H1 (cell line): Measurements from ENCODE around the gene GABRG3. TPM values are rescaled to one million over a fixed set of nuclear protein-coding genes. Genes with fewer than 3 reads are reported as not detected.

ENCODE experiments used
- CTCF ChIA-PET: fragments of 300-600 bp; sonication (Branson Sonifier 250); formaldehyde crosslinking; loops from one replicate; lab custom pipeline; 2021; ENCODE audit not compliant: partially characterized antibody; lab: Charles Lee
- POLR2A ChIA-PET: fragments of 300-600 bp; sonication (Branson Sonifier 250); formaldehyde crosslinking; loops from one replicate; lab custom pipeline; 2021; ENCODE audit warnings: inconsistent platforms; ENCODE audit not compliant: partially characterized antibody; lab: Charles Lee
- DNase-seq, 2 experiments: peaks; one replicate each; pipeline versions ENCODE4 v3.0.0 to v3.0.0-alpha.2; 2010 to 2022; ENCODE audit warnings: low spot score in 2 of 2, low read depth in 1 of 2, mixed read lengths in 1 of 2
- FAIRE-seq: peaks from 2 replicates; lab custom pipeline; 2011; peaks lifted over from hg19 to GRCh38; lab: Jason Lieb, UNC
- H2AFZ ChIP-seq: 2 replicates; pipeline ENCODE4 v1.8.1; 2012; ENCODE audit warnings: low read length, inconsistent platforms
- H2AK5ac ChIP-seq: 2 replicates; pipeline ENCODE4 v1.6.1; 2013; ENCODE audit warnings: low read depth, low read length
- H2BK120ac ChIP-seq: replicated peaks from 2 replicates; pipeline ENCODE3; 2013; ENCODE audit warnings: low read depth, low read length, inconsistent platforms
- H2BK12ac ChIP-seq: 2 replicates; pipeline ENCODE4 v1.6.1; 2013; ENCODE audit warnings: low read depth, low read length
- H2BK15ac ChIP-seq: 2 replicates; pipeline ENCODE4 v1.6.1; 2013; ENCODE audit warnings: low read length
- H2BK20ac ChIP-seq: 2 replicates; pipeline ENCODE4 v1.6.1; 2013; ENCODE audit warnings: low read length
- H2BK5ac ChIP-seq: 2 replicates; pipeline ENCODE4 v1.6.1; 2013; ENCODE audit warnings: low read depth, low read length
- H3K14ac ChIP-seq: 2 replicates; pipeline ENCODE4 v1.6.1; 2013; ENCODE audit warnings: inconsistent platforms; ENCODE audit not compliant: insufficient read length
- H3K18ac ChIP-seq: 2 replicates; pipeline ENCODE4 v1.6.1; 2013; ENCODE audit warnings: low read length; ENCODE audit errors: extremely low read depth
- H3K23ac ChIP-seq: 2 replicates; pipeline ENCODE4 v1.6.1; 2013; ENCODE audit warnings: inconsistent platforms; ENCODE audit not compliant: insufficient read length
- H3K23me2 ChIP-seq: 2 replicates; pipeline ENCODE4 v1.6.1; 2013; ENCODE audit warnings: low read depth, low read length
- H3K27ac ChIP-seq: 2 replicates; pipeline ENCODE4 v1.6.1; 2011; ENCODE audit warnings: low read depth, low read length, inconsistent platforms
- H3K27me3 ChIP-seq, 4 experiments: replicated peaks in 1 of 4; 1 replicate in 1 of 4; 2 replicates in 3 of 4; pipeline versions ENCODE4 v1.6.1 to v1.8.1; 2011 to 2013; ENCODE audit warnings: low read length in 3 of 4, mild to moderate bottlenecking in 3 of 4, inconsistent platforms in 2 of 4, mixed read lengths in 2 of 4, moderate library complexity in 1 of 4; ENCODE audit not compliant: control insufficient read depth in 3 of 4, insufficient read depth in 3 of 4; ENCODE audit errors: extremely low read depth in 1 of 4
- H3K36me3 ChIP-seq, 4 experiments: 2 replicates each; pipeline versions ENCODE4 v1.6.1 to v1.8.1; 2011 to 2013; ENCODE audit warnings: mild to moderate bottlenecking in 4 of 4, low read length in 3 of 4, moderate library complexity in 2 of 4, control low read depth in 1 of 4, inconsistent platforms in 1 of 4; ENCODE audit not compliant: insufficient read depth in 4 of 4, control insufficient read depth in 2 of 4
- H3K4ac ChIP-seq: replicated peaks from 2 replicates; pipeline ENCODE3; 2013; ENCODE audit warnings: low read length, low read depth, mixed read lengths, inconsistent platforms; ENCODE audit not compliant: insufficient read length
- H3K4me1 ChIP-seq, 4 experiments: replicated peaks in 1 of 4; 1 replicate in 1 of 4; 2 replicates in 3 of 4; pipeline versions ENCODE4 v1.6.1 to v1.8.1; 2011 to 2013; ENCODE audit warnings: low read length in 3 of 4, inconsistent platforms in 2 of 4, mixed read lengths in 1 of 4; ENCODE audit not compliant: insufficient read depth in 4 of 4, control insufficient read depth in 3 of 4
- H3K4me2 ChIP-seq, 2 experiments: 2 replicates each; pipeline versions ENCODE4 v1.6.1 to v1.8.1; 2011 to 2013; ENCODE audit warnings: low read depth in 2 of 2, low read length in 2 of 2, control low read depth in 1 of 2, inconsistent platforms in 1 of 2, mild to moderate bottlenecking in 1 of 2; ENCODE audit not compliant: insufficient read depth in 1 of 2
- H3K4me3 ChIP-seq, 4 experiments: fragments of 200-600, 300-600 bp in 1 of 4; sonication (generic), shearing (Covaris generic), sonication (Bioruptor Twin) in 1 of 4; 2 replicates each; pipeline versions ENCODE4 v1.5.1 to v1.8.1; 2011 to 2016; ENCODE audit warnings: low read length in 4 of 4, low read depth in 3 of 4, control low read depth in 2 of 4, inconsistent platforms in 2 of 4, mild to moderate bottlenecking in 2 of 4, mixed read lengths in 1 of 4, moderate library complexity in 1 of 4; ENCODE audit not compliant: insufficient read depth in 2 of 4; ENCODE audit errors: extremely low read depth in 1 of 4
- H3K56ac ChIP-seq: replicated peaks from 2 replicates; pipeline ENCODE3; 2013; ENCODE audit warnings: low read depth, mild to moderate bottlenecking, mixed read lengths, low read length, inconsistent platforms; ENCODE audit not compliant: insufficient read length
- H3K79me1 ChIP-seq: 2 replicates; pipeline ENCODE4 v1.6.1; 2013; ENCODE audit warnings: low read depth, low read length, control low read depth
- H3K79me2 ChIP-seq, 2 experiments: 2 replicates each; pipeline versions ENCODE4 v1.6.1 to v1.8.1; 2012 to 2013; ENCODE audit warnings: low read length in 2 of 2, mild to moderate bottlenecking in 2 of 2, inconsistent platforms in 1 of 2; ENCODE audit not compliant: insufficient read depth in 2 of 2, control insufficient read depth in 1 of 2
- H3K9ac ChIP-seq, 4 experiments: replicated peaks in 1 of 4; 1 replicate in 1 of 4; 2 replicates in 3 of 4; pipeline versions ENCODE4 v1.6.1 to v1.8.1; 2011 to 2013; ENCODE audit warnings: low read depth in 3 of 4, low read length in 3 of 4, control low read depth in 2 of 4, mild to moderate bottlenecking in 2 of 4, moderate library complexity in 2 of 4, inconsistent platforms in 1 of 4; ENCODE audit errors: extremely low read depth in 1 of 4
- H3K9me3 ChIP-seq, 2 experiments: 2 replicates each; pipeline versions ENCODE4 v1.6.1 to v1.8.1; 2012 to 2013; ENCODE audit warnings: mild to moderate bottlenecking in 2 of 2, moderate library complexity in 2 of 2, control low read depth in 1 of 2, inconsistent platforms in 1 of 2, low read depth in 1 of 2, low read length in 1 of 2, mixed read lengths in 1 of 2; ENCODE audit not compliant: insufficient read depth in 2 of 2
- H4K20me1 ChIP-seq, 2 experiments: replicated peaks in 1 of 2; 2 replicates each; pipeline versions ENCODE3 to v1.8.1; 2011 to 2013; ENCODE audit warnings: inconsistent platforms in 2 of 2, low read length in 2 of 2, mild to moderate bottlenecking in 1 of 2; ENCODE audit not compliant: insufficient read depth in 2 of 2, control insufficient read depth in 1 of 2
- H4K5ac ChIP-seq: 2 replicates; pipeline ENCODE4 v1.6.1; 2013; ENCODE audit warnings: low read length, low read depth, mixed read lengths, inconsistent platforms; ENCODE audit not compliant: insufficient read length
- H4K8ac ChIP-seq: 2 replicates; pipeline ENCODE4 v1.8.0; 2013; ENCODE audit warnings: mild to moderate bottlenecking, moderate library complexity, low read length, inconsistent platforms; ENCODE audit not compliant: insufficient read depth; ENCODE audit errors: extremely low read depth
- H4K91ac ChIP-seq: replicated peaks from 2 replicates; pipeline ENCODE3; 2013; ENCODE audit warnings: low read length, mixed read lengths, inconsistent platforms; ENCODE audit not compliant: insufficient read length
- BACH1 ChIP-seq: IDR thresholded peaks from 2 replicates; pipeline ENCODE4 v1.6.1; 2012; ENCODE audit warnings: low read length, improper control_type of control experiment
- JUND ChIP-seq: IDR thresholded peaks from 2 replicates; pipeline ENCODE4 v1.6.1; 2011; ENCODE audit warnings: mild to moderate bottlenecking, improper control_type of control experiment, low read length
- POLR2A ChIP-seq, 2 experiments: IDR thresholded peaks; 1 replicate in 1 of 2; 2 replicates in 1 of 2; pipeline ENCODE4 v1.6.1; 2011; ENCODE audit warnings: low read depth in 2 of 2, low read length in 2 of 2, mild to moderate bottlenecking in 2 of 2; ENCODE audit errors: control extremely low read depth in 1 of 2
- TAF7 ChIP-seq: optimal IDR thresholded peaks from 2 replicates; pipeline ENCODE3; 2011; ENCODE audit warnings: low read depth, mild to moderate bottlenecking, inconsistent platforms, low read length, moderate library complexity, borderline replicate concordance
- YY1 ChIP-seq: IDR thresholded peaks from 2 replicates; pipeline ENCODE4 v1.6.1; 2011; ENCODE audit warnings: low read depth, mild to moderate bottlenecking, low read length
- WGBS, 2 experiments: shearing (Covaris generic) in 1 of 2; methylation state at CpG; one replicate each; pipeline versions ENCODE4 v1.1.6 to v1.1.7; 2013 to 2015; ENCODE audit warnings: low lambda C conversion rate in 2 of 2, mixed read lengths in 2 of 2, inconsistent platforms in 1 of 2, low coverage in 1 of 2, missing lambda C conversion rate in 1 of 2; ENCODE audit not compliant: insufficient replicate concordance in 2 of 2, insufficient coverage in 1 of 2, insufficient read length in 1 of 2; ENCODE audit errors: extremely low coverage in 1 of 2, missing lambda C conversion rate in 1 of 2; 5-methylcytosine and 5-hydroxymethylcytosine counted together
- polyA plus RNA-seq, 7 experiments: library from polyadenylated mRNA; depleted of rRNA in 3 of 7; stranded (reverse) in 5 of 7; unstranded in 2 of 7; fragments of >200 nt in 5 of 7; fragments of 200-250 nt in 2 of 7; gene quantifications; 1 replicate in 5 of 7; 2 replicates in 1 of 7; 4 replicates in 1 of 7; pipeline versions ENCODE4 v1.2.1 to v1.2.3, GENCODE V29; 2011 to 2013; ENCODE audit warnings: missing spikeins in 2 of 7, mixed read lengths in 2 of 7
- total RNA-seq: library from RNA; stranded (reverse); fragmentation: NEBNext Ultra II Directional; extraction: Animal tissue kit (Norgen Biotek cat#: 25700); gene quantifications from 2 replicates; pipeline ENCODE4 v1.2.1, GENCODE V29; 2021

Gene GABRG3
- total and polyA plus RNA-seq, 2 of the 8 experiments (the other 6 are each of a cell fraction or from before 2014, with no cell fraction given): 0.17 to 0.80 TPM

- Histone ChIP-seq H2AFZ (no peak overlapping the region), H2BK15ac (no peak overlapping the region), H3K79me2 (no peaks in the 10 kb centered on the region), H3K18ac (no peak overlapping the region), H2BK5ac (no peak overlapping the region), H3K27ac (no peak overlapping the region), H3K9me3 (peaks cover 10 to 22% of the 10 kb centered on the region in 2 experiments; a peak in 3 of 4 replicates), H2BK12ac (no peak overlapping the region), H4K91ac (no peak overlapping the region), H3K23me2 (no peaks in the 10 kb centered on the region), H4K8ac (no peak overlapping the region), H3K4me2 (no peak overlapping the region), H3K36me3 (peaks cover 0 to 4% (median 0%) of the 10 kb centered on the region in 4 experiments; a peak in 1 of 8 replicates), H3K4me3 (no peak overlapping the region), H4K5ac (no peak overlapping the region), H2BK20ac (no peak overlapping the region), H3K4me1 (0 out of 7 replicates have a peak, but pooled peaks cover 0 to 2% (median 0%) of the 10 kb centered on the region in 4 experiments), H3K79me1 (no peaks in the 10 kb centered on the region), H3K9ac (no peak overlapping the region), H3K56ac (no peak overlapping the region), H2BK120ac (no peak overlapping the region), H3K4ac (no peak overlapping the region), H4K20me1 (no peaks in the 10 kb centered on the region), H3K14ac (no peak overlapping the region), H3K23ac (no peak overlapping the region), H2AK5ac (no peak overlapping the region), H3K27me3 (no peaks in the 10 kb centered on the region)
- TF ChIP-seq POLR2A (IDR thresholded peaks at IDR 0.05; ENCODE audit: control extremely low read depth in 1 of 2, low read depth in 2 of 2, low read length in 2 of 2) (no peak), BACH1 (no peak), TAF7 (no peak), YY1 (no peak), JUND (no peak)
- no peak for DNase-seq
- POLR2A ChIA-PET: no interaction called here
- FAIRE-seq: no peak
- WGBS, 2 experiments: 94% methylated on average over 1 of the region's 1 CpG; no CpG with 5 or more reads in 1 of the 2 experiments
- CTCF ChIA-PET: no interaction called here
Observed at GRCh38 chr15:27509014-27509413, 538.0 kb downstream of the GABRG3 start.
